Colonic mucosa (tissue), 4 donors: ENCODE data around the gene CCDC9B. TPM values are rescaled to one million over a fixed set of nuclear protein-coding genes. Genes with fewer than 3 reads are reported as not detected.
A peak's percentile ranks its signal among the peaks of the same experiment; 100 is the strongest.

ENCODE experiments used
- DNase-seq: peaks from one replicate; pipeline ENCODE4 v3.0.0-alpha.2; 2020
- H3K27ac ChIP-seq: fragments of 200-600 bp; one replicate; pipeline ENCODE4 v1.8.0; 2021
- H3K27me3 ChIP-seq: fragments of 200-600 bp; one replicate; pipeline ENCODE4 v1.8.0; 2021
- H3K36me3 ChIP-seq: fragments of 200-600 bp; one replicate; pipeline ENCODE4 v1.8.0; 2021
- H3K4me1 ChIP-seq: fragments of 200-600 bp; one replicate; pipeline ENCODE4 v1.8.0; 2021; ENCODE audit warnings: mild to moderate bottlenecking
- H3K4me3 ChIP-seq: fragments of 200-600 bp; one replicate; pipeline ENCODE4 v1.8.0; 2021
- H3K9ac ChIP-seq, 2 donors: one replicate each; pipeline ENCODE4 v1.7.0; 2013; ENCODE audit warnings: control low read depth in 2 of 2, low read depth in 2 of 2, low read length in 2 of 2
- H3K9me3 ChIP-seq: fragments of 200-600 bp; one replicate; pipeline ENCODE4 v1.8.0; 2021
- intact Hi-C: fragments of 100-400 bp; cut with DNase I; formaldehyde crosslinking; loops from one replicate; pipeline ENCODE4 v1.14.1; 2022
- total RNA-seq, 2 donors: library from RNA; stranded (reverse); fragmentation: NEBNext Ultra II Directional in 1 of 2; extraction: Animal tissue kit (Norgen Biotek cat#: 25700) in 1 of 2; gene quantifications; one replicate each; pipeline ENCODE4 v1.2.1, GENCODE V29; 2021
- TF ChIP-seq, protein P1 (sequence below): fragments of 200-600 bp; IDR thresholded peaks from one replicate; pipeline ENCODE4 v1.8.0; 2022; ENCODE audit warnings: antibody characterized with exemption, mild to moderate bottlenecking
- donor health status: healthy.
- donor health status: DM: no; HTN: no; CAD: no.
- donor health status: DM: no; HTN: no; CAD: no.

CCDC9B gene
- total RNA-seq, 2 donors from 2014 or later, result 13.1 to 28.7 TPM

DNA sequence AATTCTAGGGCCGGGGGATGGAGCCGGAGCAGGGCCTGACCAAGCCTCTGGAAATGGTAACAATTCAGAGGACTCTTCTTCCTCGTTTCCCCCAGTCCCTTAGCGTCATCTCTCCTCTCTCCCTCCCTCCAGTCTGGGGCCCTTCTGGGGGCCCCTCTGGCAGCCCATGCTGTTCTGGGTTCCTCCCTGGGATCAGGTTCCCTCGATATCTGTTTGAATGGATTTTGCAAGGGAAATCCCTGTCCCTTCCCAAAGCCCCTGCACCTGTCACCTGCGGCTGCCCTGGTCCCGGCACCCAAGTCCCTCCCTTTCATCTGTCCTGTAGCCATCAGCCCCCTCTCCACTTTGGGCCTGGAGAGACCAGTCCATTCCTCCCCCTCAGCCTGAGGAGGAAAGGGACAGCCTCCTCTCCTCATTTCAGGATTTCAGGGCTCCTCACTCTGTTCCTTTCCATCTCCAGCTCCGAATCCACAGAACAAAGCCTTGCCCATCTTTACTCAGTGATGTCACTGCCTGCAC is 31.3 kb downstream of the CCDC9B start:
- intact Hi-C loops, result no loop called here
- TF ChIP-seq, protein P1, sequence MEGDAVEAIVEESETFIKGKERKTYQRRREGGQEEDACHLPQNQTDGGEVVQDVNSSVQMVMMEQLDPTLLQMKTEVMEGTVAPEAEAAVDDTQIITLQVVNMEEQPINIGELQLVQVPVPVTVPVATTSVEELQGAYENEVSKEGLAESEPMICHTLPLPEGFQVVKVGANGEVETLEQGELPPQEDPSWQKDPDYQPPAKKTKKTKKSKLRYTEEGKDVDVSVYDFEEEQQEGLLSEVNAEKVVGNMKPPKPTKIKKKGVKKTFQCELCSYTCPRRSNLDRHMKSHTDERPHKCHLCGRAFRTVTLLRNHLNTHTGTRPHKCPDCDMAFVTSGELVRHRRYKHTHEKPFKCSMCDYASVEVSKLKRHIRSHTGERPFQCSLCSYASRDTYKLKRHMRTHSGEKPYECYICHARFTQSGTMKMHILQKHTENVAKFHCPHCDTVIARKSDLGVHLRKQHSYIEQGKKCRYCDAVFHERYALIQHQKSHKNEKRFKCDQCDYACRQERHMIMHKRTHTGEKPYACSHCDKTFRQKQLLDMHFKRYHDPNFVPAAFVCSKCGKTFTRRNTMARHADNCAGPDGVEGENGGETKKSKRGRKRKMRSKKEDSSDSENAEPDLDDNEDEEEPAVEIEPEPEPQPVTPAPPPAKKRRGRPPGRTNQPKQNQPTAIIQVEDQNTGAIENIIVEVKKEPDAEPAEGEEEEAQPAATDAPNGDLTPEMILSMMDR, result no peak
- Histone ChIP-seq H3K27ac (no peak overlapping the region), H3K9ac (no peak overlapping the region), H3K4me1 (no peaks in the 10 kb centered on the region), H3K4me3 (no peak overlapping the region), H3K36me3 (no peaks in the 10 kb centered on the region), H3K9me3 (no peaks in the 10 kb centered on the region), H3K27me3 (no peaks in the 10 kb centered on the region)
- no peak for DNase-seq

- H3K36me3 ChIP-seq, result no peaks in the 10 kb centered on the region
- peak; percentile 49 for DNase-seq
- no peaks in the 10 kb centered on the region for H3K4me1 ChIP-seq
- intact Hi-C loops, result no loop called here
- H3K9me3 ChIP-seq, result no peaks in the 10 kb centered on the region
- peak within 1 kb of the TSS; percentile 61 to 79 for H3K9ac ChIP-seq
- peak within 1 kb of the TSS; percentile 69 for H3K27ac ChIP-seq
- H3K4me3 ChIP-seq, result peak within 1 kb of the TSS; percentile 27
- TF ChIP-seq, protein P1, result no peak
- H3K27me3 ChIP-seq, result no peaks in the 10 kb centered on the region
Measured at GRCh38 chr15:40307421-40308211, 33.1 kb downstream of the CCDC9B start, which contains the start of gene PLCB2. Gene PLCB2, minus strand, starts transcription at chr15:40307935. Its CDS starts 263 bp downstream, at chr15:40307672.

GRCh38 chr15:40306908-40307307 is 33.8 kb downstream of the CCDC9B start:
- Histone ChIP-seq H3K9ac (peak overlapping the region; percentile 37 to 61), H3K4me3 (peak overlapping the region; percentile 27), H3K27ac (peak overlapping the region; percentile 69), H3K27me3 (no peaks in the 10 kb centered on the region), H3K4me1 (no peaks in the 10 kb centered on the region), H3K36me3 (no peaks in the 10 kb centered on the region), H3K9me3 (no peaks in the 10 kb centered on the region)
- DNase-seq, result no peak
- intact Hi-C loops, result no loop called here
- TF ChIP-seq, protein P1, result no peak

DNA sequence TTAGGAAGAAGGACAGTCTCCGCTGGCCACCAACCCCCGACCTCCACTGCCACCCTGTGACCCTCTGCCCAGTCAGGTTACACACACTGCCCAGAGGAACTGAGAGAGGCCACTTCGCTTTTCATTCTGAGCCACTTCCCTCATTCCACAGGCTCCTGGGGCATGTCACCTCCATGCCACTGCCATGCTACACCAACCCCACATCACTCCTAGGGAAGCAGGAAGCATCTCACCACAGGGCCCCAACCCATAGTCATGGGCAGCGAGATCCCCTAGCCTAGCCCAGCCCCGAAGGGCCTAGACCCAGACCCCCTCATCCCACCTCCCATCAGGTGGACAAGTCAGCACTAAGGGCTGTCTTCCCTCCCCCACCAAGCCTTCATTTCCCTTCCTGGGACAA is 34.4 kb downstream of the CCDC9B start:
- Histone ChIP-seq H3K27me3 (no peaks in the 10 kb centered on the region), H3K9me3 (no peaks in the 10 kb centered on the region), H3K27ac (no peak overlapping the region), H3K9ac (peak overlapping the region in 1 of 2 donors; percentile 31), H3K4me1 (no peaks in the 10 kb centered on the region), H3K4me3 (peak overlapping the region; percentile 27), H3K36me3 (no peaks in the 10 kb centered on the region)
- TF ChIP-seq, protein P1, result no peak
- intact Hi-C loops, result no loop called here
- DNase-seq, result no peak

DNA sequence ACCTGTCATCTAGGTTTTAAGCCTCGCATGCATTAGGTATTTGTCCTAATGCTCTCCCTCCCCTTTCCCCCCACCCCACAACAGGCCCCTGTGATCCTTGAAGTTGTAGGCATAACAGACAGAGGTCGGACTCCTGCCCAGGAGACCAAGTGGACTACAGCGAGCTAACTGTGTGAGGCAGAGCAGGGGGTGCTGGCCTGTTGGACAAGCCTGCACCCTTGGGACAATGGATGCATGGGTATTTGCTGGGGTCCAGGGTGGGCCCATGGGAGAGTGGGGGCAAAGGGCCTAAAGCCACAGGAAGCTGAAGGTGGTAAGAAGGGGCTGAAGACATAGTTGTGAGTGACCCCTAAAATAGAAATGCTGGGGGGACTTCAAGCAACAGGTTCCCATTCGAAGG is 35.5 kb downstream of the CCDC9B start:
- Histone ChIP-seq H3K27me3 (no peaks in the 10 kb centered on the region), H3K4me1 (no peaks in the 10 kb centered on the region), H3K27ac (no peak overlapping the region), H3K9ac (no peak overlapping the region), H3K4me3 (no peak overlapping the region), H3K36me3 (no peaks in the 10 kb centered on the region), H3K9me3 (no peaks in the 10 kb centered on the region)
- no peak for DNase-seq
- TF ChIP-seq, protein P1, result no peak
- intact Hi-C loops, result no loop called here
